Loucy (cell line): Measurements from ENCODE around the gene PBX1.

Source experiments
- EZH2phosphoT487 ChIP-seq: fragments of 200-600 bp; IDR thresholded peaks from 2 replicates; pipeline ENCODE4 v1.6.1; 2018; ENCODE audit warnings: antibody characterized with exemption, mild to moderate bottlenecking, moderate library complexity, borderline replicate concordance
- TF ChIP-seq, protein P1 (sequence below): fragments of 200-600 bp; sonication (generic); conservative IDR thresholded peaks from 2 replicates; pipeline ENCODE4 v1.5.1; 2014; ENCODE audit warnings: mild to moderate bottlenecking, antibody characterized with exemption, low read length

GRCh38 chr1:164875518-164875917, 316.5 kb downstream of the PBX1 start:
- TF ChIP-seq, protein P1, sequence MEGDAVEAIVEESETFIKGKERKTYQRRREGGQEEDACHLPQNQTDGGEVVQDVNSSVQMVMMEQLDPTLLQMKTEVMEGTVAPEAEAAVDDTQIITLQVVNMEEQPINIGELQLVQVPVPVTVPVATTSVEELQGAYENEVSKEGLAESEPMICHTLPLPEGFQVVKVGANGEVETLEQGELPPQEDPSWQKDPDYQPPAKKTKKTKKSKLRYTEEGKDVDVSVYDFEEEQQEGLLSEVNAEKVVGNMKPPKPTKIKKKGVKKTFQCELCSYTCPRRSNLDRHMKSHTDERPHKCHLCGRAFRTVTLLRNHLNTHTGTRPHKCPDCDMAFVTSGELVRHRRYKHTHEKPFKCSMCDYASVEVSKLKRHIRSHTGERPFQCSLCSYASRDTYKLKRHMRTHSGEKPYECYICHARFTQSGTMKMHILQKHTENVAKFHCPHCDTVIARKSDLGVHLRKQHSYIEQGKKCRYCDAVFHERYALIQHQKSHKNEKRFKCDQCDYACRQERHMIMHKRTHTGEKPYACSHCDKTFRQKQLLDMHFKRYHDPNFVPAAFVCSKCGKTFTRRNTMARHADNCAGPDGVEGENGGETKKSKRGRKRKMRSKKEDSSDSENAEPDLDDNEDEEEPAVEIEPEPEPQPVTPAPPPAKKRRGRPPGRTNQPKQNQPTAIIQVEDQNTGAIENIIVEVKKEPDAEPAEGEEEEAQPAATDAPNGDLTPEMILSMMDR, result no peak
- no peak for TF ChIP-seq EZH2phosphoT487
